Glutamatergic neuron (in vitro differentiated cells): ENCODE data around the gene TTC28. TPM values are rescaled to one million over a fixed set of nuclear protein-coding genes. Genes with fewer than 3 reads are reported as not detected.

Experiments
- DNase-seq: peaks from one replicate; pipeline ENCODE4 v3.0.0; 2022
- H3K27ac Mint-ChIP-seq: one replicate; pipeline ENCODE4 v1.8.0; 2020; ENCODE audit warnings: mild to moderate bottlenecking, mixed read lengths, inconsistent platforms; ENCODE audit not compliant: unreplicated experiment
- H3K27me3 Mint-ChIP-seq: one replicate; pipeline ENCODE4 v1.8.0; 2020; ENCODE audit warnings: mild to moderate bottlenecking, moderate library complexity, mixed read lengths, inconsistent platforms; ENCODE audit not compliant: unreplicated experiment
- H3K36me3 Mint-ChIP-seq: one replicate; pipeline ENCODE4 v1.8.0; 2020; ENCODE audit warnings: mild to moderate bottlenecking, mixed read lengths, inconsistent platforms; ENCODE audit not compliant: unreplicated experiment
- H3K4me1 Mint-ChIP-seq: one replicate; pipeline ENCODE4 v1.8.0; 2020; ENCODE audit warnings: mild to moderate bottlenecking, low read depth, mixed read lengths, inconsistent platforms; ENCODE audit not compliant: unreplicated experiment
- H3K4me3 Mint-ChIP-seq: one replicate; pipeline ENCODE4 v1.8.0; 2020; ENCODE audit warnings: mild to moderate bottlenecking, mixed read lengths, inconsistent platforms; ENCODE audit not compliant: unreplicated experiment
- H3K9me3 Mint-ChIP-seq: one replicate; pipeline ENCODE4 v1.8.0; 2020; ENCODE audit warnings: mild to moderate bottlenecking, moderate library complexity, mixed read lengths, inconsistent platforms; ENCODE audit not compliant: unreplicated experiment
- total RNA-seq: library from RNA; stranded (reverse); fragmentation: NEBNext Ultra II Directional; extraction: Animal tissue kit (Norgen Biotek cat#: 25700); gene quantifications from one replicate; pipeline ENCODE4 v1.2.1, GENCODE V29; 2021; ENCODE audit not compliant: unreplicated experiment
- TF ChIP-seq, protein P1 (sequence below): fragments of 200-600 bp; sonication (generic); IDR thresholded peaks from one replicate; pipeline ENCODE4 v1.5.0; 2021; ENCODE audit not compliant: partially characterized antibody, unreplicated experiment

TTC28 gene
- total RNA-seq, 1 donor from 2014 or later, result 55.6 TPM

DNA sequence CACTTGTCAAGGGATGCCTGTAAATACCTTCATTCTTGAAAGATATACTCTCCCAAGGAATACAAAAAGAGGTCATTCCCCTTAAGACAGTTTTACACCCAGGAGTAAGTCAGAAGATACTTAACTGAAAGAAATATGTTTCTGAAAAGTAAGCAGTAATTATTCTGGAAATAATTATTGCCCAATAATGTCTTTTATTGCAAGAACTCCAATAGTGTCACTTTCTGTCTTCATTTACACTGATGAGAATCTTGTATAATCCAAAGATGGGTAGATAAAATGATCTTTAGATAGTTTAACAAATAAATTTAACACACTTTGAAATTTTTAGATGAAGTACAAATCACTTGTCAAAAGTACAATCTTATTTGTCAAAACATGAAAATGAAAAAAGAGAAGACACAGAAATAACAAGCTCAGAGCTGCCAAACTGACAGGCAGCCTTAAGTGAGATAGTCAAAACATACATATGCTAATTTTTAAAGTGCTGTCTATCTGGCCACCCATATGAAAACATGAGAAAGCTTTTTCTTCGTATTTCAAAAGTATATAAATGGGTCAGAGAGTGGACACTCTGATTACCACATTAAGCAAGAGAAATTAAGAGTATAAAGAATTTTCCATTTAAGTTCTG lies 225.1 kb downstream of the TTC28 start:
- no peak for DNase-seq
- H3K36me3 Mint-ChIP-seq, result no peaks in the 10 kb centered on the region
- H3K27me3 Mint-ChIP-seq, result no peaks in the 10 kb centered on the region
- H3K4me1 Mint-ChIP-seq, result no peaks in the 10 kb centered on the region
- TF ChIP-seq, protein P1, sequence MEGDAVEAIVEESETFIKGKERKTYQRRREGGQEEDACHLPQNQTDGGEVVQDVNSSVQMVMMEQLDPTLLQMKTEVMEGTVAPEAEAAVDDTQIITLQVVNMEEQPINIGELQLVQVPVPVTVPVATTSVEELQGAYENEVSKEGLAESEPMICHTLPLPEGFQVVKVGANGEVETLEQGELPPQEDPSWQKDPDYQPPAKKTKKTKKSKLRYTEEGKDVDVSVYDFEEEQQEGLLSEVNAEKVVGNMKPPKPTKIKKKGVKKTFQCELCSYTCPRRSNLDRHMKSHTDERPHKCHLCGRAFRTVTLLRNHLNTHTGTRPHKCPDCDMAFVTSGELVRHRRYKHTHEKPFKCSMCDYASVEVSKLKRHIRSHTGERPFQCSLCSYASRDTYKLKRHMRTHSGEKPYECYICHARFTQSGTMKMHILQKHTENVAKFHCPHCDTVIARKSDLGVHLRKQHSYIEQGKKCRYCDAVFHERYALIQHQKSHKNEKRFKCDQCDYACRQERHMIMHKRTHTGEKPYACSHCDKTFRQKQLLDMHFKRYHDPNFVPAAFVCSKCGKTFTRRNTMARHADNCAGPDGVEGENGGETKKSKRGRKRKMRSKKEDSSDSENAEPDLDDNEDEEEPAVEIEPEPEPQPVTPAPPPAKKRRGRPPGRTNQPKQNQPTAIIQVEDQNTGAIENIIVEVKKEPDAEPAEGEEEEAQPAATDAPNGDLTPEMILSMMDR, result no peak
- peaks cover 2% of the 10 kb centered on the region for H3K9me3 Mint-ChIP-seq
- no peak overlapping the region for H3K4me3 Mint-ChIP-seq
- no peak overlapping the region for H3K27ac Mint-ChIP-seq

- no peak for DNase-seq
- no peak overlapping the region for H3K4me3 Mint-ChIP-seq
- TF ChIP-seq, protein P1, result no peak
- H3K36me3 Mint-ChIP-seq, result no peaks in the 10 kb centered on the region
- H3K27me3 Mint-ChIP-seq, result no peaks in the 10 kb centered on the region
- H3K9me3 Mint-ChIP-seq, result peaks cover 2% of the 10 kb centered on the region
- H3K4me1 Mint-ChIP-seq, result peaks cover 10% of the 10 kb centered on the region
- no peak overlapping the region for H3K27ac Mint-ChIP-seq
Observed at GRCh38 chr22:28450109-28450508, 229.5 kb downstream of the TTC28 start.

GRCh38 chr22:28449041-28449440 lies 230.6 kb downstream of the TTC28 start:
- no peaks in the 10 kb centered on the region for H3K36me3 Mint-ChIP-seq

DNA sequence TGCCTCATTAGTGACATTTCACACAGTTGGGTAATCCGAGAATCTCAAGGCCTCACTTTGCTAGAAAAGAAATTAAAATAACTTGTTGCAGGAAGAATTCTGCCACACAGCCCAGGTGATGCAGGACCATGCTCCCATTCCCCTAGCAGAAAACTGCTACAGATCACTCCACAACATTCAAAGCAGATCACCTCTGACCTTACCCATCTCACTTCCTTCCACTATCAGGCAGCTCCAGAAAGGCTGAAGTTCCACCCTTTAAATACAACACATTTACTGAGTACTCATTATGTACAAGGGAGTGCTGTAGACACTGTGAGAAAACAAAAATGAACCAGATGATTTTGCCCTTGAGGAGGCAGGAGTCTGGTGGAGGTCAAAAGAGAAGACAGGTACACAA lies 231.0 kb downstream of the TTC28 start:
- TF ChIP-seq, protein P1, result no peak
- Mint-ChIP-seq H3K36me3 (no peaks in the 10 kb centered on the region), H3K4me3 (no peak overlapping the region), H3K27me3 (peaks cover under 1% of the 10 kb centered on the region), H3K4me1 (peaks cover 10% of the 10 kb centered on the region), H3K27ac (no peak overlapping the region), H3K9me3 (peaks cover 2% of the 10 kb centered on the region)
- no peak for DNase-seq

More at GRCh38 chr22:28449041-28449440, 230.6 kb downstream of the TTC28 start:
- peaks cover 2% of the 10 kb centered on the region for H3K9me3 Mint-ChIP-seq
- DNase-seq, result no peak
- H3K4me3 Mint-ChIP-seq, result no peak overlapping the region
- TF ChIP-seq, protein P1, result no peak
- no peaks in the 10 kb centered on the region for H3K27me3 Mint-ChIP-seq
- H3K27ac Mint-ChIP-seq, result no peak overlapping the region
- H3K4me1 Mint-ChIP-seq, result peaks cover 10% of the 10 kb centered on the region

DNA sequence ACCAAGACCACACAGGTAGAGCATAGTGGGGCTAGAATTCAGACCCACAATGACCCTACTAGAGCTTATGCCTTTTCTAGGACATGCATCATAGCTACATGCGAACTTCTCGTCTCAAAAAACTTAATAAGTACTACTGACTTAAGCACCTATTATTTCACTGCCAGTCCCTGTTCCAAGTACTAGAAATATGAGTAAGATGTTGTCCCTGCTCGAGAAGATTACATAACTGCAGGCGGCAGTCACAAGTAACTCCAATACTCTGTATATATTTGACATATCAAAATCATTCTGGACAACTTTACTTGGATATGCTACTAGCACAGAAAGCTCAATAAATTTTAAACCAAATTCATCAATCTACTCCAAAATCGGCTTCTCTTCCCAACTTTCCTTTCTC lies 235.0 kb downstream of the TTC28 start:
- Mint-ChIP-seq H3K27me3 (peaks cover 3% of the 10 kb centered on the region), H3K36me3 (no peaks in the 10 kb centered on the region), H3K9me3 (no peaks in the 10 kb centered on the region), H3K4me3 (no peak overlapping the region), H3K4me1 (peaks cover 27% of the 10 kb centered on the region), H3K27ac (no peak overlapping the region)
- DNase-seq, result no peak
- TF ChIP-seq, protein P1, result no peak
